CD4-positive, alpha-beta memory T cell (primary cell): ENCODE data around the gene CIP2A. TPM values are rescaled to one million over a fixed set of nuclear protein-coding genes. Genes with fewer than 3 reads are reported as not detected.

Source experiments
- CTCF ChIA-PET: fragments of 350-600 bp; sonication (Branson Sonifier 250); formaldehyde crosslinking; loops from one replicate; lab custom pipeline; 2021; ENCODE audit warnings: inconsistent platforms; ENCODE audit not compliant: partially characterized antibody; lab: Charles Lee
- POLR2A ChIA-PET: fragments of 350-600 bp; sonication (Branson Sonifier 250); formaldehyde crosslinking; loops from one replicate; lab custom pipeline; 2021; ENCODE audit not compliant: partially characterized antibody; lab: Charles Lee
- DNase-seq, 5 donors: peaks; one replicate each; pipeline versions ENCODE4 v3.0.0 to v3.0.0-alpha.2; 2020 to 2022; ENCODE audit warnings: mixed read lengths in 1 of 5
- H3K27ac ChIP-seq: one replicate; pipeline ENCODE4 v1.7.0; 2013; ENCODE audit warnings: low read depth, low read length
- H3K27me3 ChIP-seq: 2 replicates; pipeline ENCODE4 v1.7.0; 2013; ENCODE audit warnings: mild to moderate bottlenecking, low read length, moderate library complexity; ENCODE audit not compliant: insufficient read depth
- H3K36me3 ChIP-seq: 2 replicates; pipeline ENCODE4 v1.7.0; 2013; ENCODE audit warnings: mild to moderate bottlenecking, low read length, moderate library complexity; ENCODE audit not compliant: insufficient read depth
- H3K4me1 ChIP-seq: 2 replicates; pipeline ENCODE4 v1.7.0; 2013; ENCODE audit warnings: mild to moderate bottlenecking, low read length, moderate library complexity; ENCODE audit not compliant: insufficient read depth
- H3K4me3 ChIP-seq, 2 donors: one replicate each; pipeline ENCODE4 v1.7.0; 2013; ENCODE audit warnings: low read length in 2 of 2, mild to moderate bottlenecking in 1 of 2
- H3K9me3 ChIP-seq, 2 donors: one replicate each; pipeline ENCODE4 v1.7.0; 2013; ENCODE audit warnings: low read length in 2 of 2, control low read depth in 1 of 2; ENCODE audit not compliant: control insufficient read depth in 1 of 2
- H3K27ac Mint-ChIP-seq, 7 donors: one replicate each; pipeline ENCODE4 v1.8.0; 2020 to 2021; ENCODE audit warnings: mixed read lengths in 7 of 7, mild to moderate bottlenecking in 6 of 7, inconsistent platforms in 3 of 7, moderate library complexity in 3 of 7
- H3K27me3 Mint-ChIP-seq, 2 donors: one replicate each; pipeline ENCODE4 v1.8.0; 2020 to 2021; ENCODE audit warnings: mixed read lengths in 2 of 2
- H3K36me3 Mint-ChIP-seq, 2 donors: one replicate each; pipeline ENCODE4 v1.8.0; 2020 to 2021; ENCODE audit warnings: mixed read lengths in 2 of 2, inconsistent platforms in 1 of 2, mild to moderate bottlenecking in 1 of 2
- H3K4me1 Mint-ChIP-seq, 4 donors: one replicate each; pipeline ENCODE4 v1.8.0; 2020 to 2021; ENCODE audit warnings: mixed read lengths in 4 of 4, mild to moderate bottlenecking in 1 of 4
- H3K4me3 Mint-ChIP-seq, 8 donors: one replicate each; pipeline ENCODE4 v1.8.0; 2020 to 2021; ENCODE audit warnings: mixed read lengths in 8 of 8, mild to moderate bottlenecking in 7 of 8, moderate library complexity in 6 of 8, inconsistent platforms in 3 of 8
- H3K9me3 Mint-ChIP-seq, 8 donors: one replicate each; pipeline ENCODE4 v1.8.0; 2020 to 2021; ENCODE audit warnings: mixed read lengths in 8 of 8, mild to moderate bottlenecking in 5 of 8, inconsistent platforms in 3 of 8, moderate library complexity in 1 of 8
- intact Hi-C: fragments of 100-400 bp; cut with micrococcal nuclease; formaldehyde crosslinking; loops from one replicate; pipeline ENCODE4 v1.15.1; 2023
- polyA plus RNA-seq, 2 donors: library from polyadenylated mRNA; unstranded; fragments of 300-500 nt; fragmentation: Illumina TruSeq; gene quantifications; one replicate each; pipeline ENCODE4 v1.2.3, GENCODE V29; 2021
- total RNA-seq, 2 experiments: library from RNA; stranded (reverse); gene quantifications; one replicate each; pipeline ENCODE4 v1.2.3, GENCODE V29; 2021

The CIP2A gene
- total and polyA plus RNA-seq, 4 experiments from 2014 or later, result 1.8 to 3.9 (median 2.6) TPM

DNA sequence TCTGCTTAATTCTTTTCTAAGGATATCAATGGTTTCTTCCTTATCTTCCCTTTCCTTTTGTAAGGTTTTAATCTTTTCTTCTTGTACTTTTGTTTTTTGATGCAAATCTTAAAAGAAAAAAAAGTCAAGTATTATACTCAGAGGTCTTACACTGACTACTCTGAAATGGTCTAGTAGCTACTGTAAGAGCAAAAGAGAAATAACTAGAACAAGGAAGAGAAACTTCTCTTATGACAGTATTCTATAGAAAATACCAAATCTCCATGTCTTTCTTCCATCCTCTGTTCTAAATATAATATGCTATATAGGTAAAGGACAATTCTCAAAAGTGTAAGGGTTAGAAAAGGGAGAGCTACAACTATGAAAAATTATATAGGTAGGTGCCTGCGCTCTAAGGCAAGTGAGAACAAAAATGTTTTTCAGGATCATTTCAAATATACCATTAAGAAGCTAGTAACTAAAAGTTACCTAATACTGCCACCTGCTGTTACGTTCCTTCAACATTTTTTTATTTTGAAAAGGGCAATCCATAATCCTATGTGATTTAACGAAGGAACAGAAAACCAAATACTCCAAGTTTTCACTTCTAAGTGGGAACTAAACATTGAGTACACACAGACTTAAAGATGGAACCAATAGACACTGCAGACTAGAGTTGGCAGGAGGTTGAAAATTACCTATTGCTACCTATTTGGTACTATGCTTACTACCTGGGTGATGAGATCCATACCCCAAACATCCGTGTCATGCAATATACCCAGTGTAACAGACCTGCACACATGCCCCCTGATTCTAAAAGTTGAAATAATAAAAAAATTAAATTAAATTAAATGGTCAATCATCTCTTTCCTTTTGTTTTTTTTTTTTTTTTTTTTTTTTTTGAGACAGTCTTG, 36.7 kb downstream of the CIP2A start:
- peaks cover 4 to 7% (median 7%) of the 10 kb centered on the region in 4 donors for H3K4me1 Mint-ChIP-seq
- H3K4me3 Mint-ChIP-seq, result peak overlapping the region in 1 of 8 donors; percentile 14
- CTCF ChIA-PET, result interaction anchor here (0.7 to 5.3 kb wide), 33 partner anchors 8 to 1317 kb away, joined by 3 to 115 read pairs (median 5); partner anchors contain the start of genes CIP2A and DZIP3
- no peaks in the 10 kb centered on the region for H3K36me3 Mint-ChIP-seq
- Histone ChIP-seq H3K9me3 (no peaks in the 10 kb centered on the region), H3K27ac (no peak overlapping the region), H3K36me3 (no peaks in the 10 kb centered on the region), H3K27me3 (no peaks in the 10 kb centered on the region), H3K4me1 (no peaks in the 10 kb centered on the region), H3K4me3 (no peak overlapping the region)
- no peaks in the 10 kb centered on the region for H3K27me3 Mint-ChIP-seq
- intact Hi-C loops, result loop anchor here (1.0 to 10.0 kb wide), 7 partner anchors 63 to 1316 kb away; no protein-coding TSS in a partner anchor
- peak in 4 of 5 donors; percentile 38 to 50 (median 39) for DNase-seq
- H3K27ac Mint-ChIP-seq, result peak overlapping the region in 2 of 7 donors; percentile 6 to 38
- H3K9me3 Mint-ChIP-seq, result no peaks in the 10 kb centered on the region
- POLR2A ChIA-PET, result interaction anchor here (1.4 to 2.7 kb wide), 3 partner anchors 8 to 53 kb away, joined by 3 to 9 read pairs (median 4); partner anchors contain the start of genes CIP2A and DZIP3

DNA sequence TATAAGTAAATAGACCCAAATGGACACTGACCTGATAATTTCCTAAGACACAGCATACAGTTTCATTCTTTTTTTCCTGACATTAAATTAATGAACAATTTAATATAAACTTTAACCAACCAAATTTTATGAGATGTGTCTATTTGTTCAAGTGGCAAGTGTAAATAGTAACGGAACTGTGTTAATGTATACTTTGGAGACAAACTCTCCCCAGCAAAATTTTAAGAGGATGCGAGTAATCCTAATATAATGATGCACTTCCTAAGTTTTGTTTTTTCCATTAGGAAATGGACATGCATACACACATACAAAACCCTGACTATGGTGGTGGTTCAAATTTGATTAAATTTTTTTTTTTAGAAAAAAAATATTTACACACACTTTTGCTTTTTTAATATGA, 40.4 kb downstream of the CIP2A start:
- Mint-ChIP-seq H3K27ac (no peak overlapping the region), H3K9me3 (no peaks in the 10 kb centered on the region), H3K27me3 (no peaks in the 10 kb centered on the region), H3K4me3 (no peak overlapping the region), H3K4me1 (peaks cover 15 to 20% (median 18%) of the 10 kb centered on the region in 4 donors), H3K36me3 (no peaks in the 10 kb centered on the region)
- DNase-seq, result no peak
- H3K27ac ChIP-seq, result no peak overlapping the region
- intact Hi-C loops, result no loop called here
- ChIA-PET CTCF (no interaction called here), POLR2A (no interaction called here)
- no peaks in the 10 kb centered on the region for H3K27me3 ChIP-seq
- peaks cover 10% of the 10 kb centered on the region for H3K4me1 ChIP-seq
- no peaks in the 10 kb centered on the region for H3K9me3 ChIP-seq
- H3K36me3 ChIP-seq, result no peaks in the 10 kb centered on the region
- no peak overlapping the region for H3K4me3 ChIP-seq

DNA sequence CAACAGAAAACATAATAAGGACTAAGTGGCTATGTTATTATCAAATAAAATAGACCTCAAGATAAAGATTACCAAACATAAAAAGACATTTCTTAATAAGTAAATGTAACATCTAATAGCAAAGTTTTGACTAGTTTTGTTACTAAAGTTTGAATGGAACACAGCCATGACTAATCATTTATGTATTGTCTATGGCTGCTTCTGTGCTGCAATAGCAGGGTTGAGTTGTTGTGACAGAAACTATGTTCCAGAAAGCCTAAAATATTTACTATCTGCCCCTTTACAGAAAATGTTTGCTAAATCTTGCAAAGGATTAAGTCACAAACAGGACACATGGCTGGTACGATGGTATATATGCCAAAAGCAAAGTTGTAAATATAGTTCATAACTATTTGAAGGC, 40.9 kb downstream of the CIP2A start:
- Mint-ChIP-seq H3K27me3 (no peaks in the 10 kb centered on the region), H3K36me3 (no peaks in the 10 kb centered on the region), H3K4me3 (no peak overlapping the region), H3K4me1 (peaks cover 15 to 20% (median 18%) of the 10 kb centered on the region in 4 donors), H3K27ac (no peak overlapping the region), H3K9me3 (peaks cover 0 to 2% (median 0%) of the 10 kb centered on the region in 8 donors)
- intact Hi-C loops, result no loop called here
- Histone ChIP-seq H3K27me3 (no peaks in the 10 kb centered on the region), H3K27ac (no peak overlapping the region), H3K4me1 (peaks cover 10% of the 10 kb centered on the region), H3K4me3 (no peak overlapping the region), H3K9me3 (no peaks in the 10 kb centered on the region), H3K36me3 (no peaks in the 10 kb centered on the region)
- CTCF ChIA-PET, result no interaction called here
- POLR2A ChIA-PET, result no interaction called here
- DNase-seq, result no peak

DNA sequence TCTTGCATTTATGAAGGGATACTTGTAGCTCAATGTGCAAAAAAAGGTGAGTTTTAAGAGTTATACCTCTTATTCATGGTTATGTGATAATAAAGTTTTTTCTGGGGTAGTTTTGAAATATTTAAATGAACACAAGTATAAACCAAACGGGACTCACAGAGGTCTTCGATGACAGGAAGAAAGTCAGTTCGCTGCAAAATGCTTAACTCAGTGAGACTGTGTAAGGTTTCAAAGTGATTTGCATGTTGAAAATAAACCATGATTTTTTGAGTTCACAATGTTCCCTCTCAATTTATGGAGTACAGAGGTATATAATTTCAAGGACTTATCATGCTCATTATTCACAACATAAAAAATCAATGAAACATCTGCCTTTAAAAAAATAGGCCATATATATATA, 42.5 kb downstream of the CIP2A start:
- ChIA-PET POLR2A (interaction anchor here (0.8 kb wide), 1 partner anchor 274 kb away, joined by 3 read pairs; no protein-coding TSS in a partner anchor), CTCF (interaction anchor here (1.2 to 1.3 kb wide), 2 partner anchors 13 to 56 kb away, joined by 3 read pairs; no protein-coding TSS in a partner anchor)
- intact Hi-C loops, result no loop called here
- no peaks in the 10 kb centered on the region for H3K9me3 ChIP-seq
- no peaks in the 10 kb centered on the region for H3K27me3 Mint-ChIP-seq
- no peaks in the 10 kb centered on the region for H3K36me3 ChIP-seq
- peak overlapping the region; percentile 5 for H3K27ac ChIP-seq
- H3K27ac Mint-ChIP-seq, result peak overlapping the region in 5 of 7 donors; percentile 3 to 82 (median 53)
- H3K36me3 Mint-ChIP-seq, result no peaks in the 10 kb centered on the region
- H3K4me1 Mint-ChIP-seq, result peaks cover 11 to 17% (median 13%) of the 10 kb centered on the region in 4 donors
- no peaks in the 10 kb centered on the region for H3K27me3 ChIP-seq
- H3K4me1 ChIP-seq, result peaks cover 10% of the 10 kb centered on the region
- peak overlapping the region in 1 of 2 donors; percentile 21 for H3K4me3 ChIP-seq
- H3K9me3 Mint-ChIP-seq, result peaks cover 0 to 2% (median 0%) of the 10 kb centered on the region in 8 donors
- no peak for DNase-seq
- peak overlapping the region; percentile 59 to 85 (median 77) for H3K4me3 Mint-ChIP-seq

- no peaks in the 10 kb centered on the region for H3K27me3 Mint-ChIP-seq
- H3K36me3 Mint-ChIP-seq, result no peaks in the 10 kb centered on the region
- H3K9me3 Mint-ChIP-seq, result peaks cover 0 to 2% (median 0%) of the 10 kb centered on the region in 8 donors
- DNase-seq, result no peak
- peak overlapping the region in 6 of 7 donors; percentile 3 to 82 (median 56) for H3K27ac Mint-ChIP-seq
- POLR2A ChIA-PET, result interaction anchor here (0.8 kb wide), 1 partner anchor 275 kb away, joined by 3 read pairs; no protein-coding TSS in a partner anchor
- Histone ChIP-seq H3K36me3 (no peaks in the 10 kb centered on the region), H3K4me3 (peak overlapping the region in 1 of 2 donors; percentile 21), H3K27me3 (no peaks in the 10 kb centered on the region), H3K4me1 (peaks cover 10% of the 10 kb centered on the region), H3K9me3 (no peaks in the 10 kb centered on the region), H3K27ac (peak overlapping the region; percentile 5)
- CTCF ChIA-PET, result interaction anchor here (1.2 to 1.3 kb wide), 2 partner anchors 13 to 57 kb away, joined by 3 read pairs; no protein-coding TSS in a partner anchor
- H3K4me3 Mint-ChIP-seq, result peak overlapping the region; percentile 59 to 85 (median 77)
- peaks cover 11 to 17% (median 12%) of the 10 kb centered on the region in 4 donors for H3K4me1 Mint-ChIP-seq
- intact Hi-C loops, result no loop called here
Measured at GRCh38 chr3:108546247-108546646, 43.0 kb downstream of the CIP2A start.

GRCh38 chr3:108538083-108538482, 51.2 kb downstream of the CIP2A start:
- H3K4me1 Mint-ChIP-seq, result no peaks in the 10 kb centered on the region
- ChIA-PET CTCF (no interaction called here), POLR2A (no interaction called here)
- Histone ChIP-seq H3K9me3 (no peaks in the 10 kb centered on the region), H3K36me3 (no peaks in the 10 kb centered on the region), H3K4me3 (no peak overlapping the region), H3K27ac (no peak overlapping the region), H3K27me3 (no peaks in the 10 kb centered on the region), H3K4me1 (no peaks in the 10 kb centered on the region)
- no peaks in the 10 kb centered on the region for H3K36me3 Mint-ChIP-seq
- intact Hi-C loops, result no loop called here
- no peak overlapping the region for H3K27ac Mint-ChIP-seq
- H3K9me3 Mint-ChIP-seq, result peaks cover 0 to 2% (median 0%) of the 10 kb centered on the region in 8 donors
- no peak overlapping the region for H3K4me3 Mint-ChIP-seq
- no peak for DNase-seq
- no peaks in the 10 kb centered on the region for H3K27me3 Mint-ChIP-seq
